ENCODE data around the gene RPL13A. TPM values are rescaled to one million over a fixed set of nuclear protein-coding genes. Genes with fewer than 3 reads are reported as not detected.

The RPL13A gene
- total and polyA plus RNA-seq, 2 experiments from 2014 or later: 2,105 to 2,412 TPM

- H3K9me2 ChIP-seq (ENCODE audit: insufficient read depth): no peaks in the 10 kb centered on the region
- peaks cover 34% of the 10 kb centered on the region for H3K4me1 Mint-ChIP-seq
- peaks cover 48% of the 10 kb centered on the region for H3K27me3 Mint-ChIP-seq (ENCODE audit: insufficient read depth, low read depth, poor library complexity)
Measured at GRCh38 chr19:49498475-49498874, 11.1 kb downstream of the RPL13A start.

More at GRCh38 chr19:49498475-49498874, 11.1 kb downstream of the RPL13A start:
- H3K4me3 Mint-ChIP-seq: peak overlapping the region; percentile 94
- H4K20me1 ChIP-seq (replicated peaks; ENCODE audit: insufficient read depth): peaks cover 19% of the 10 kb centered on the region
- peaks cover 58% of the 10 kb centered on the region for H3F3A ChIP-seq (replicated peaks; ENCODE audit: low read depth)
- TF ChIP-seq ZNF331 (CRISPR knock-in tag; IDR thresholded peaks at IDR 0.05; ENCODE audit: low read depth) (no peak), ZNF462 (CRISPR knock-in tag; IDR thresholded peaks at IDR 0.05) (no peak), CREB1 (CRISPR knock-in tag; IDR thresholded peaks at IDR 0.05; ENCODE audit: low read depth) (no peak), REST (IDR thresholded peaks at IDR 0.05; ENCODE audit: unreplicated experiment) (no peak), POLR2AphosphoS5 (IDR thresholded peaks at IDR 0.05; ENCODE audit: low read depth) (no peak), NANOG (IDR thresholded peaks at IDR 0.05; ENCODE audit: borderline replicate concordance) (no peak), EZH2 (IDR thresholded peaks at IDR 0.05; ENCODE audit: low read depth, unreplicated experiment) (no peak), CTCF (conservative IDR thresholded peaks at IDR 0.05; ENCODE audit: low read depth in 2 of 2) (no peak), ETS1 (IDR thresholded peaks at IDR 0.05) (no peak), EZH2phosphoT487 (IDR thresholded peaks at IDR 0.05; ENCODE audit: unreplicated experiment) (no peak), JUNB (IDR thresholded peaks at IDR 0.05; ENCODE audit: unreplicated experiment) (no peak), ZNF114 (CRISPR knock-in tag; IDR thresholded peaks at IDR 0.05) (no peak), STAT1 (IDR thresholded peaks at IDR 0.05; ENCODE audit: unreplicated experiment) (no peak)
- no peak overlapping the region; the same call in none of the 2 replicates for H3K27ac Mint-ChIP-seq
- H3K36me3 ChIP-seq (ENCODE audit: insufficient read depth): peaks cover 24% of the 10 kb centered on the region
- ATAC-seq (no peak), DNase-seq (ENCODE audit: low spot score) (no peak)
- H3K27ac ChIP-seq (ENCODE audit: low read depth): peak overlapping the region; percentile 99
- no peaks in the 10 kb centered on the region for H3K27me3 ChIP-seq (ENCODE audit: insufficient read depth)
- H3K79me2 ChIP-seq (replicated peaks; ENCODE audit: insufficient read depth): peaks cover 26% of the 10 kb centered on the region
- peaks cover 48% of the 10 kb centered on the region for H3K4me1 ChIP-seq (ENCODE audit: insufficient read depth)
- H3K4me2 ChIP-seq: peak overlapping the region; percentile 100; the same call in 1 of the 2 replicates
- H3K36me3 Mint-ChIP-seq (ENCODE audit: low read depth): peaks cover 45% of the 10 kb centered on the region
- peak overlapping the region; percentile 100 for H3K4me3 ChIP-seq
- H3K9me3 Mint-ChIP-seq: peaks cover 6% of the 10 kb centered on the region; the same call in 1 of the 3 replicates
- H2AFZ ChIP-seq: no peak overlapping the region

Data from GM23338 (cell line).